Erythroblast (primary cell): ENCODE results near the gene EXOC6B.

Experiments
- GATA1 ChIP-seq: IDR thresholded peaks from 2 replicates; pipeline ENCODE4 v1.6.1; 2011; ENCODE audit warnings: low read depth, mild to moderate bottlenecking, control low read depth, low read length, moderate library complexity
- POLR2A ChIP-seq: IDR thresholded peaks from 2 replicates; pipeline ENCODE4 v1.6.1; 2011; ENCODE audit warnings: mild to moderate bottlenecking, low read length

DNA sequence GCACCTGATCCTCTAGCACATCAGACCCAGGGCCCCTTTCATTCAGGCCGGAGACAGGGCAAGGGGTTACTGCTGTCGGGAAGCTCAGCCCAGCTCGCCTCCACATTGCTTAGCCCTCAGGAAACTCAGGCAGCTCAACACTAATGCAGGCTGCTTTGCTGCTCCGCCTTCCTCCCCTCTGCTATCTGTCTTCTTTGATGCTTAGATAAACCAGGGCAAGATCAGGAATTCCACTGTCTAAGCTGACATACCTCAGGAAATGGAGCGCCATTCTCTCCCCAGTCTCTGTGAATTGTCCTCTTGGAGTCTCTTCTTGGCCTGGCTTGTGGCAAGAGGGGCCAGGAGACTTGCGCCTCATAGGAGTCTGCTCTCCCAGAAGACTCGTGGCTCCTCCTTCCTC lies 25.5 kb upstream of the EXOC6B start:
- TF ChIP-seq POLR2A (no peak), GATA1 (no peak)
